Cardiac muscle cell (in vitro differentiated cells and primary cell): ENCODE measurements around the gene BACH1. TPM values are rescaled to one million over a fixed set of nuclear protein-coding genes. Genes with fewer than 3 reads are reported as not detected.

ENCODE experiments used
- DNase-seq, 2 donors: peaks; one replicate each; pipeline versions ENCODE4 v3.0.0 to v3.0.0-alpha.2; 2010 to 2017; ENCODE audit warnings: low read depth in 1 of 2, low spot score in 1 of 2
- H3K27ac ChIP-seq: fragments of 200-600 bp; sonication (generic); 2 replicates; pipeline ENCODE4 v1.5.1; 2016
- H3K27me3 ChIP-seq: fragments of 200-600 bp; sonication (generic); 2 replicates; pipeline ENCODE4 v1.6.0; 2016; ENCODE audit warnings: control low read depth
- H3K36me3 ChIP-seq: fragments of 200-600 bp; sonication (generic); 2 replicates; pipeline ENCODE4 v1.5.1; 2016; ENCODE audit warnings: control low read depth
- H3K4me1 ChIP-seq: fragments of 200-600 bp; sonication (generic); 2 replicates; pipeline ENCODE4 v1.8.1; 2017; ENCODE audit warnings: low read depth, mild to moderate bottlenecking, mixed run types
- H3K4me3 ChIP-seq: fragments of 200-600 bp; sonication (generic); 2 replicates; pipeline ENCODE4 v1.5.1; 2016; ENCODE audit warnings: mild to moderate bottlenecking
- H3K9me3 ChIP-seq: fragments of 200-600 bp; sonication (generic); 2 replicates; pipeline ENCODE4 v1.5.1; 2017; ENCODE audit warnings: low read depth, mild to moderate bottlenecking, control low read depth
- polyA plus RNA-seq: library from polyadenylated mRNA; unstranded; fragments of >200 nt; fragmentation: Nextera tagmentation; extraction: Ambion mirVana; gene quantifications from 2 replicates; pipeline ENCODE4 v1.2.1, GENCODE V29; 2016
- total RNA-seq: library from RNA; depleted of rRNA; stranded (reverse); fragments of >200 nt; gene quantifications from 2 replicates; pipeline ENCODE4 v1.2.3, GENCODE V29; 2016
- TF ChIP-seq, protein P1 (sequence below): IDR thresholded peaks from 2 replicates; pipeline ENCODE4 v1.5.1; 2012; ENCODE audit warnings: low read depth, mild to moderate bottlenecking, low read length

Gene BACH1
- total and polyA plus RNA-seq, 2 experiments from 2014 or later, result 17.2 to 32.3 TPM

DNA sequence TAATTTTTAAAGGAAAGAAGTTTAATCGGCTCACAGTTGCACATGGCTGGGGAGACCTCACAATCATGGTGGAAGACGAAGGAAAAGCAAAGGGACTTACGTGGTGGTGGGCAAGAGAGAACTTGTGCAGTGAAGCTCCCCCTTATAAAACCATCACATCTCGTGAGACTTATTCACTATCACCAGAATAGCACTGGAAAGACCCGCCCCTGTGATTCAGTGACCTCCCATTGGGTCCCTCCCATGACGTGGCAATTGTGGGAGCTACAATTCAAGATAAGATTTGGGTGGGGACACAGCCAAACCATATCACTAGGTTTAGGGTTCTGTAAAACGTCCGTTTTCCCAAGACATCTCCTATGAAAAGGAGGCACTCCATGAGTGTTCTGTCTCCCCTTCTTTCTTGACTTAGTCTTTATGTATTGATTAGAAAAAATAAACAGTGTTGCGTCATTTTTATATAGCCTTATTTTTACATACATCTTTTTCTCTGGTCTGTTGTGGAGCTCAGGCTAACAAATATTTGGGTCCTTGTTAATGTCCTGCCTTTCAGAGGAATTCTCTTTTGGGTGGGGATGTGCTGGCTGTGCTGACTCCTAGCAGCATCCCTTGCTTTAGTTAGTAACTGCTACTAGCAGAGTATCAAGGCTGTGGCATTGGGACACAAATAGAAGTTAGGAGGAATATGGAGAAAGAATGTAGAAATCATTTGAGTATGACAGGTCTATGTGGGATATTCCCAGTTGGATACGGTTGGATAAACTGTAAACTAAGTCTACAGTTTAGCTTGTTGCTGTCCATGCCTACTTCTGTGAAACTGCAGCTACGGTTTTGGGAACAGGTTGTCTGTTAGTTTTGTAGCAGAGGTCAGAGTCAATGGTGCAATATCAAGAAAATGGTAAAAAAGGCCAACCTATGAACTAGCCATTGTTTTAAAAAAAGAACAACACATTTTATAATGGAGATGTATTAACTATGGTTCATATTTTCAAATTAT, 23.5 kb downstream of the BACH1 start:
- H3K36me3 ChIP-seq, result peaks cover 2% of the 10 kb centered on the region
- H3K9me3 ChIP-seq, result no peaks in the 10 kb centered on the region
- no peaks in the 10 kb centered on the region for H3K4me1 ChIP-seq
- DNase-seq, result no peak
- H3K27ac ChIP-seq, result no peak overlapping the region
- no peak overlapping the region for H3K4me3 ChIP-seq
- H3K27me3 ChIP-seq, result no peaks in the 10 kb centered on the region
- TF ChIP-seq, protein P1, sequence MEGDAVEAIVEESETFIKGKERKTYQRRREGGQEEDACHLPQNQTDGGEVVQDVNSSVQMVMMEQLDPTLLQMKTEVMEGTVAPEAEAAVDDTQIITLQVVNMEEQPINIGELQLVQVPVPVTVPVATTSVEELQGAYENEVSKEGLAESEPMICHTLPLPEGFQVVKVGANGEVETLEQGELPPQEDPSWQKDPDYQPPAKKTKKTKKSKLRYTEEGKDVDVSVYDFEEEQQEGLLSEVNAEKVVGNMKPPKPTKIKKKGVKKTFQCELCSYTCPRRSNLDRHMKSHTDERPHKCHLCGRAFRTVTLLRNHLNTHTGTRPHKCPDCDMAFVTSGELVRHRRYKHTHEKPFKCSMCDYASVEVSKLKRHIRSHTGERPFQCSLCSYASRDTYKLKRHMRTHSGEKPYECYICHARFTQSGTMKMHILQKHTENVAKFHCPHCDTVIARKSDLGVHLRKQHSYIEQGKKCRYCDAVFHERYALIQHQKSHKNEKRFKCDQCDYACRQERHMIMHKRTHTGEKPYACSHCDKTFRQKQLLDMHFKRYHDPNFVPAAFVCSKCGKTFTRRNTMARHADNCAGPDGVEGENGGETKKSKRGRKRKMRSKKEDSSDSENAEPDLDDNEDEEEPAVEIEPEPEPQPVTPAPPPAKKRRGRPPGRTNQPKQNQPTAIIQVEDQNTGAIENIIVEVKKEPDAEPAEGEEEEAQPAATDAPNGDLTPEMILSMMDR, result no peak

DNA sequence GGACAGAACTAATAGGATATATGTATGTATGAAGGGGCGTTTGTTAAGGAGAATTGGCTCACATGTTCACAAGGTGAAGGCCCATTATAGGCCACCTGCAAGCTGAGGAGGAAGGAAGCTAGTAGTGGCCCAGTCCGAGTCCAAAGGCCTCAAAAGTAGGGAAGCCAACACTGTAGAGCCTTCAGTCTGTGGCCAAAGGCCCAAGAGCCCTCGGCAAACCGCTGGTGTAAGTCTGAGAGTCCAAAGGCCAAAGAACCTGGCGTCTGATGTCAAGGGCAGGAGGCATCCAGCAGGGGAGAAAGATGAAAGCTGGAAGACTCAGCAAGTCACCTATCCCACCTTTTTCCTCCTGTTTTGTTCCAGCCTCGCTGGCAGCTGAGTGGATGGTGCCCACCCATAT, 24.5 kb downstream of the BACH1 start:
- Histone ChIP-seq H3K4me1 (no peaks in the 10 kb centered on the region), H3K4me3 (no peak overlapping the region), H3K36me3 (peaks cover 2% of the 10 kb centered on the region), H3K27me3 (no peaks in the 10 kb centered on the region), H3K9me3 (no peaks in the 10 kb centered on the region), H3K27ac (no peak overlapping the region)
- TF ChIP-seq, protein P1, result no peak
- DNase-seq, result no peak

DNA sequence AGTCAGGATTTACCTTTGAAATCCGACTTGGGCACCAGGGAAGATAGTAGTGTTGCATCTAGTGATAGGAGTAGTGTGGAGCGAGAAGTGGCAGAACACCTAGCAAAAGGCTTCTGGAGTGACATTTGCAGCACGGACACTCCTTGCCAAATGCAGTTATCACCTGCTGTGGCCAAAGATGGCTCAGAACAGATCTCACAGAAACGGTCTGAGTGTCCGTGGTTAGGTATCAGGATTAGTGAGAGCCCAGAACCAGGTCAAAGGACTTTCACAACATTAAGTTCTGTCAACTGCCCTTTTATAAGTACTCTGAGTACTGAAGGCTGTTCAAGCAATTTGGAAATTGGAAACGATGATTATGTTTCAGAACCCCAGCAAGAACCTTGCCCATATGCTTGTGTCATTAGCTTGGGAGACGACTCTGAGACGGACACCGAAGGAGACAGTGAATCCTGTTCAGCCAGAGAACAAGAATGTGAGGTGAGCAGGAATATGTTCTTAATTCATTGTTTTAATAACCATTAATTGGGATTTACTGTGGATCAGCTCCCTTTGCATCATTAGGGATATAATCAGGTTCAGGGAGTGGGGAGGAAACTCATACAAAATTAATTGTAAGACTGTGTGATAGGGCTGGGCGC, 28.3 kb downstream of the BACH1 start:
- no peaks in the 10 kb centered on the region for H3K27me3 ChIP-seq
- H3K9me3 ChIP-seq, result no peaks in the 10 kb centered on the region
- peaks cover 7% of the 10 kb centered on the region for H3K36me3 ChIP-seq
- no peak overlapping the region for H3K4me3 ChIP-seq
- no peaks in the 10 kb centered on the region for H3K4me1 ChIP-seq
- no peak for DNase-seq
- no peak overlapping the region for H3K27ac ChIP-seq
- TF ChIP-seq, protein P1, result no peak

DNA sequence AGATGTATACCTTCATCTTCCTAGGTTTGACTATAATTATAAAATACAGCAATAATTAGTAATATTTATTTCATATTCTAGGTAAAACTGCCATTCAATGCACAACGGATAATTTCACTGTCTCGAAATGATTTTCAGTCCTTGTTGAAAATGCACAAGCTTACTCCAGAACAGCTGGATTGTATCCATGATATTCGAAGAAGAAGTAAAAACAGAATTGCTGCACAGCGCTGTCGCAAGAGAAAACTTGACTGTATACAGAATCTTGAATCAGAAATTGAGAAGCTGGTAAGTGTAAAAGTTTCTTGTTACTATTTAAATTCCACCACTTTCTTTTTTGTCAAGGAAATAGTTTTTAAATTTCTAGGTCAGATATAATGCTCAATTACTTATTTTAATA, 30.7 kb downstream of the BACH1 start:
- Histone ChIP-seq H3K9me3 (no peaks in the 10 kb centered on the region), H3K27ac (no peak overlapping the region), H3K4me1 (peaks cover 6% of the 10 kb centered on the region), H3K27me3 (no peaks in the 10 kb centered on the region), H3K4me3 (no peak overlapping the region), H3K36me3 (peaks cover 5% of the 10 kb centered on the region)
- TF ChIP-seq, protein P1, result no peak
- DNase-seq, result no peak

DNA sequence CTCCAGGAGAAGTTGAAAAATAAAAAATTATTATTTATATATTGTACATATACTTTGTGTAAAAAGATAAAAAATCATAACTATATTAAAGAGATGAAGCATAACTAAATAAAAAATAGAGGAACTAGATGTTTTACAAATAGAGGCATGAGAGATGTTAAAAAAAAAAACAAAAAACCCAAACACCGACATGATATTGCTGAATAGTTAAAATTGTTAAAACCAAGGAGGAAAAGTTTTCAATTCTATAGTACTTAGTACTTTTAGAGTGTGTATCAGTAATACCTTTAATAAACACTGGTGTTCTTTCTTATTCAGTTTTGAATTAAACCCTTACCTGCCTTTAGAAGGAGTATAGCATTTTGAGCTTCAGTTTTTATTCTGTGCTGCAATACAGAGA, 32.1 kb downstream of the BACH1 start:
- Histone ChIP-seq H3K4me3 (no peak overlapping the region), H3K27me3 (no peaks in the 10 kb centered on the region), H3K9me3 (no peaks in the 10 kb centered on the region), H3K4me1 (peaks cover 6% of the 10 kb centered on the region), H3K27ac (no peak overlapping the region), H3K36me3 (peaks cover 5% of the 10 kb centered on the region)
- TF ChIP-seq, protein P1, result no peak
- DNase-seq, result no peak
